BLaER1 (cell line): ENCODE results near the gene MORC1.

ENCODE experiments used
- H3K27ac ChIP-seq: shearing (Covaris generic); formaldehyde crosslinking; 2 replicates; pipeline ENCODE4 v1.8.1; 2022
- H3K27me3 ChIP-seq: shearing (Covaris generic); formaldehyde crosslinking; 2 replicates; pipeline ENCODE4 v1.8.1; 2022
- H3K36me3 ChIP-seq: shearing (Covaris generic); formaldehyde crosslinking; 2 replicates; pipeline ENCODE4 v1.8.1; 2022
- H3K4me1 ChIP-seq: shearing (Covaris generic); formaldehyde crosslinking; 2 replicates; pipeline ENCODE4 v1.8.1; 2022
- H3K4me2 ChIP-seq: shearing (Covaris generic); formaldehyde crosslinking; 2 replicates; pipeline ENCODE4 v1.8.1; 2022
- H3K4me3 ChIP-seq: shearing (Covaris generic); formaldehyde crosslinking; 2 replicates; pipeline ENCODE4 v1.8.1; 2022
- H3K9ac ChIP-seq: shearing (Covaris generic); formaldehyde crosslinking; 2 replicates; pipeline ENCODE4 v1.8.1; 2022
- H3K9me3 ChIP-seq: shearing (Covaris generic); formaldehyde crosslinking; 2 replicates; pipeline ENCODE4 v1.8.1; 2022
- H4K20me1 ChIP-seq: shearing (Covaris generic); formaldehyde crosslinking; 2 replicates; pipeline ENCODE4 v1.8.1; 2022
- Cebpa-rat ChIP-seq: shearing (Covaris generic); IDR thresholded peaks from 2 replicates; pipeline ENCODE4 v1.8.1; 2022

The MORC1 gene

GRCh38 chr3:108914774-108915641 is 202.9 kb downstream of the MORC1 start:
- no peaks in the 10 kb centered on the region for H3K27me3 ChIP-seq
- H4K20me1 ChIP-seq: no peaks in the 10 kb centered on the region
- no peaks in the 10 kb centered on the region for H3K9me3 ChIP-seq
- no peak overlapping the region; the same call in 1 of the 2 replicates for H3K4me2 ChIP-seq
- H3K36me3 ChIP-seq: no peaks in the 10 kb centered on the region
- H3K27ac ChIP-seq: no peak overlapping the region
- H3K4me1 ChIP-seq: peaks cover 8% of the 10 kb centered on the region
- H3K9ac ChIP-seq: no peak overlapping the region
- H3K4me3 ChIP-seq: no peak overlapping the region
- no peak for TF ChIP-seq Cebpa-rat

- Histone ChIP-seq H3K27ac (no peak overlapping the region), H3K36me3 (no peaks in the 10 kb centered on the region), H4K20me1 (no peaks in the 10 kb centered on the region), H3K4me3 (no peak overlapping the region), H3K4me1 (no peaks in the 10 kb centered on the region), H3K27me3 (no peaks in the 10 kb centered on the region), H3K9ac (no peak overlapping the region), H3K9me3 (no peaks in the 10 kb centered on the region), H3K4me2 (no peak overlapping the region)
- no peak for TF ChIP-seq Cebpa-rat
Measured at GRCh38 chr3:108909799-108910198, 208.1 kb downstream of the MORC1 start.
